ENCODE measurements around the gene HSD17B13.
"Not testable (repeated sequence)": the region's sequence is repeated elsewhere in the genome, so short reads cannot be mapped to it uniquely, and the experiment has no call there.

HSD17B13 gene

GRCh38 chr4:87315000-87315399, 7.7 kb downstream of the HSD17B13 start:
- not testable (repeated sequence) for DNase-seq

DNA sequence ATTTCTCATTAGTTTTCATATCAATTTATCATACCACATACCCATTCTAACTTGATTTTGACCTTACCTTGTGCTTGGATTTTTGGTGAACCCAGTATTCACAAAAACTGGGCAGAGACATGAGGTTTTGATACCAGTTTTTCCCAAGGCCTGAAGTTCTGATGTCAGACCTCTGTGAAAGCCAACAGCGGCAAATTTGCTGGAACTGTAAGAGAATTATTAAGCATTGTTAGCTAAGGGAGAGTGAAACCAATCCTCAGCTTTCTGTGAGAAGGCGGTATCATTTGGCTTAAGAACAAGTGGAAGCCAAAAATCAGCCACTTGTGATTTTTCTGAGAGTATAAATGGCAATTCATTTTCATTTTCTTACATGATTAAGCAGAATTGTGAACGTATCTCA, 8.9 kb downstream of the HSD17B13 start:
- DNase-seq, result no peak

GRCh38 chr4:87311684-87312083, 11.0 kb downstream of the HSD17B13 start:
- no peak for DNase-seq

- no peak for DNase-seq
These were observed 11.9 kb downstream of the HSD17B13 start for GRCh38 chr4:87310691-87311335.

- DNase-seq, result no peak
These were observed 13.1 kb downstream of the HSD17B13 start for GRCh38 chr4:87309625-87310024.

DNA sequence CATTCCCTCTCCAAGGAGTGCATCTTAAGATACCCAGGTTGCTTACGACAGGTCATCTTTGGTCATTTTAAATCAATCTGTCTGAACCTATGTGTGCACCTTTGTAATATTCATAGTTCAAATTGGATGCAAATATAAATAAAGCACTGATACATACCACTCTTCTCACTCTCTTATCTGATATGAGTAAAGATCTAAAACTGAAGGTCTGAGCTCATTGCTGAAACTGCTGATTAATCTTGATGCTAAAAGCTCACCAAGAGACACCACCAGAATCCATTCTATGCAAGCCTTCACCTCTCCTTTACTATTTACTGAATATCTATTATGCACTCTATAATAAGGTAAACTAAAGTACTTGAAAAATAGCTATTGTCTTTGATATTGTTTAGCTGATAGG, 16.6 kb downstream of the HSD17B13 start:
- no peak for DNase-seq

- DNase-seq, result no peak
These were observed 17.1 kb downstream of the HSD17B13 start for GRCh38 chr4:87305562-87305961.

DNA sequence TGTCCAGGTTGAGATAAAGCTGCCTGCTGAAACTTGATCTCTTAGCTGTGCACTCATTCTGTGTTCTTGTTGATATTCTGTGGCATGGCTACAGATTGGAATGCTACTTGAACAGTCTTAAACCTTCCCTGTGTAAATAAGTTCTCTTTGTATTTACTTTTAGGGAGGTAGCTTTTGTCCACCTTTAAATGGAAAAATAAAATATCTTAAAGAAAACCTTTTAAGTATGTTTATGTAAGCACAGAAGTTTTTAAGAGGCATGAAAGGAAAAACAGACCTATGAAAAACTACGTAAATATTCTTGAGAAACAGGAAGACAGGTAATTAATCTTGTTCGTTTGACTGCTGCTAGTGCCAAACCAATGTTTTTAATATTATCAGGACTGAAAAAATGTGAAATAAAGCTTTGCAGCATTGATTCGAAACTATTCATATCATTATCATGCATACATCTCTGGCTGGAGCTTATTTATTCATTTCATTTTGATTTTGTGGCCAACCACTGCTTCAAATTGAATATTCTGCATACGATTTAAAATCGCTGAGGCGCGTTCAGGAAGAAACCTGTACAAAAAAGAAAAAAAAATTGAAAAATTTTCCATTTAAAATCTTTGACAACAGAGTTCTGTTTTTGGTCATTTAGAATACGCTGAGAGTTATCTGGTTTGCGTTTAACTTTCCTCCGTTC, 17.8 kb downstream of the HSD17B13 start:
- no peak for DNase-seq

DNA sequence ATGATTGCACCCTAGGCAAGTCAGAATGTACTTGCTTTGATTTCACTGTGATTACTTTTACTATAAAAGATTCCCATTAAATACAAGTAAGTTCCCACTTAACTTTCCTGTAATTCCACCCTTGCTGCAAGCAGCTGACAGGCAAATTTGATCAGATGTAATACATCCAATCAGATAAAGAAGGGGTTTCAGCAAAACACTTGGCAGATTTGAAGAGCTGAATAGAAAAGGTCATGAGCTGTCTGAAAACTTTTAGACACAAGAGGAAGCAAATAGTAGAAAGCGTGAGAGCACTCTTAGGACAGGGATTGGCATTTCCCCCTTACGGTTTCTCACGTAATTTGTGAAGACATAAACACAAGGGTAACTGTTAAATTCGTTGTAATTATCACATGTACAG, 22.8 kb downstream of the HSD17B13 start:
- DNase-seq, result no peak

DNA sequence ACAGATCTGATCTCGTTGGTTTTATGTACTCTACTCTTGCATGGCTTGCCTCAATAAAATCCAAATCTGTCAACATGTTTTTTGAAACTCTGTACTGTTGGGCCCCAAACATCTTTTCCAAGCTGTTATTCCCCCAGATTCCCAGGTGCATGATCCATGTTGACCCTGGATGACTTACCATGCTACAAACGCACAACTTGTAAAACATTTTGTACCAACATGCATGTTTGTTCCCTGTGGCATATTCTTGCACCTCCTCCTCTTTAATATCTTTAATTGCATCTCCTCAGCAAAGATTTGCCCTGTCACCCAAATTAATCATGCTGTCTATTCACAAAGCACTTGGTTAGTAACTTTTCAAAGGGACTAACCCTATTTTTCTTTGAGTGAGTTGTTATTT, 24.3 kb downstream of the HSD17B13 start:
- DNase-seq, result no peak

GRCh38 chr4:87294911-87295310, 27.8 kb downstream of the HSD17B13 start:
- not testable (repeated sequence) for DNase-seq

- not testable (repeated sequence) for DNase-seq
These were observed 28.8 kb downstream of the HSD17B13 start for GRCh38 chr4:87293889-87294288.

- no peak for DNase-seq
These were observed 35.7 kb downstream of the HSD17B13 start for GRCh38 chr4:87286970-87287369.

GRCh38 chr4:87284268-87284667, 38.4 kb downstream of the HSD17B13 start:
- not testable (repeated sequence) for DNase-seq

GRCh38 chr4:87283151-87283550, 39.5 kb downstream of the HSD17B13 start:
- no peak for DNase-seq

GRCh38 chr4:87281603-87282002, 41.1 kb downstream of the HSD17B13 start:
- DNase-seq, result no peak

- DNase-seq, result no peak
These were observed 44.3 kb downstream of the HSD17B13 start for GRCh38 chr4:87278335-87278794.

DNA sequence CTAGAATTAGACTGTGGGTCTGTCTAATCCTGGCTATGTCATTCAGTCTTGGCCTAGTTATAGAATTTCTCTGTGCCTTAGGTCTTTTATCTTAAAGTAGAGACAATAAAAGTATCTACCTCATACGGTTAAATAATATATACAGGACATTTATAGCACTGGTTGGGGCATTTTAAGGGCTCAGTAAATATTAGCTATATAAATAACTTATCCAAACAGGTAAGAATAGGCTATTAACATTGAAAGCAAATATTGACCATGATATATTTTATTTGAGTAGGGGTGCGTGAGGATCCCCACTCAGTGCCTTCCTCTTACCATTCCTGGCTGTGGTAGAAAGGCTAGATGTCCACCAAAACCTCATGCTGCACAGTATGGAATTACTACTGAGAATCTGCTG, 47.4 kb downstream of the HSD17B13 start:
- DNase-seq, result no peak

GRCh38 chr4:87274803-87275202, 47.9 kb downstream of the HSD17B13 start:
- no peak for DNase-seq

DNA sequence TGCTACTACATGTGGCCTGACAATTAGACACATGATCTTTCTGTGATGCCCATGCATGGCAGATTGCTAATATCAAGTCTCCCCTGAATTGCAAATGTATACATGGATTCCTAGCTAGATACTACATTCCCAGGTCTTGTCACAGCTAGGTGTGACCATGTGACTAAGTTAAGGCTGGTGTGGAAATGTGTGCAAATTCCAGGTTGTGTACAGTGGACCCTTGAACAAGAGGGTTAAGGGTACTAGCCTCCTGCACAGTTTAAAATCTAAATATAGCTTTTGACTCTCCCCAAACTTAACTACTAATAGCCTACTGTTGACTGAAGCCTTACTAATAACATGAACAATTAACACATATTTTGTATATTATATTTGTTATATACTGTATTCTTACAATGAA, 48.4 kb downstream of the HSD17B13 start:
- DNase-seq, result no peak

DNA sequence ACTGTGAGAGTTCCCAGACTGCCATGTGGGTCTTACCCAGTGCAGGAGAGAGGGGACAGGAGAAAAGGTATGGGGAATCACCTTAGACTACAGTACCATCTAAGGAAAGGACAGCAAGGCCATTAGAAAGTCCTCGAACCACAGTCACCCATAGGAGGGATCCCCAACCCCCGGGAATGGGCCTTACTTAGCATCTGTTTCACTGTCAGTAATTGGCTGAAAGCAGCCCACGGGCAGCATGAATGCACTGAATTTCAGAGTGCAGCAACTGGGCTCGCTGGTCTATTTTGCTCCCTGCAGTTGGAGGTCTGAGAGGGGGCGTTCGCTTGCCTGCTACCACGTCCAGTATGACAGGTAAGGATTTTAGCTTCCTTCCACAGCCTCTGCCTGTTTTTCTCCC, 51.9 kb downstream of the HSD17B13 start:
- no peak for DNase-seq

GRCh38 chr4:87270144-87270543, 52.5 kb downstream of the HSD17B13 start:
- no peak for DNase-seq

- no peak for DNase-seq
These were observed 54.3 kb downstream of the HSD17B13 start for GRCh38 chr4:87268411-87268810.

DNA sequence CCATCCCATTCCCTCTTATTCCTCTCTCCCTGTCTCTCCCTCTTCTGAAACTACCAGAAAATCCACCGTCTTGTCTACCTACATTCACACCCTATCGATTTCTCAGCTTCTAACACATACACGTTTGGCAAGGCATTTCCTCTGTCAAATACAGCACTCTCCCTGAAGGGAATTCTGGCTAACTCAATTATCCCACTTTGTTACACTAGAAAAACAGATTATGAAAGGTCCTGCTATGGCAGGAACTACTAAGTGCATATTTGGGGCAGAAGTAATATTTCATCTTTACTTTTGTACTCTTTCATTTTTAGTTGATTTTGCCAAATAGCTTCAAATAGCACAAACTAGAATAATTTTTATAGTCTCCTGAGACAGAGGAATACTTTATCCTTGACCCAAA, 55.7 kb downstream of the HSD17B13 start:
- no peak for DNase-seq

GRCh38 chr4:87262886-87263285, 59.8 kb downstream of the HSD17B13 start:
- DNase-seq, result no peak
